D721Med (cell line): Measurements from ENCODE around the gene C2CD4D.
"Not testable (repeated sequence)": the region's sequence is repeated elsewhere in the genome, so short reads cannot be mapped to it uniquely, and the experiment has no call there.

ENCODE experiments used
- DNase-seq: peaks from one replicate; pipeline ENCODE4 v3.0.0; 2011; ENCODE audit warnings: low spot score; ENCODE audit not compliant: insufficient read length
- FAIRE-seq: peaks from 2 replicates; lab custom pipeline; 2011; peaks lifted over from hg19 to GRCh38; lab: Jason Lieb, UNC
- CTCF ChIP-seq: IDR thresholded peaks from 2 replicates; pipeline ENCODE4 v1.5.1; 2012; ENCODE audit warnings: mild to moderate bottlenecking, control low read depth; ENCODE audit not compliant: insufficient read depth; ENCODE audit errors: missing control alignments

The C2CD4D gene

GRCh38 chr1:151855933-151856332 is 16.3 kb upstream of the C2CD4D start:
- no peak for TF ChIP-seq CTCF
- DNase-seq (no peak), FAIRE-seq (peak; percentile 98)

- not testable (repeated sequence) for FAIRE-seq, DNase-seq
Measured at GRCh38 chr1:151855516-151855915, 15.9 kb upstream of the C2CD4D start.

- no peak for TF ChIP-seq CTCF
- no peak for FAIRE-seq
Measured at GRCh38 chr1:151854658-151855057, 15.0 kb upstream of the C2CD4D start.

GRCh38 chr1:151853411-151853943 is 13.9 kb upstream of the C2CD4D start, which contains the start of gene THEM5:
Gene THEM5 (minus strand): TSS chr1:151853712. CDS start chr1:151853565, 147 bp downstream.
- TF ChIP-seq CTCF: no peak
- no peak for DNase-seq
- no peak for FAIRE-seq

More at GRCh38 chr1:151854658-151855057, 15.0 kb upstream of the C2CD4D start:
- DNase-seq: no peak

GRCh38 chr1:151852733-151853132 is 13.1 kb upstream of the C2CD4D start:
- TF ChIP-seq CTCF: no peak
- DNase-seq: peak; percentile 11
- no peak for FAIRE-seq

- no peak for FAIRE-seq
- DNase-seq: no peak
- TF ChIP-seq CTCF: no peak
Measured at GRCh38 chr1:151851886-151852285, 12.3 kb upstream of the C2CD4D start.

- DNase-seq: no peak
- FAIRE-seq: no peak
- TF ChIP-seq CTCF: no peak
Measured at GRCh38 chr1:151849871-151850270, 10.3 kb upstream of the C2CD4D start.
